ENCODE data around the gene PRPF4.

The PRPF4 gene

DNA sequence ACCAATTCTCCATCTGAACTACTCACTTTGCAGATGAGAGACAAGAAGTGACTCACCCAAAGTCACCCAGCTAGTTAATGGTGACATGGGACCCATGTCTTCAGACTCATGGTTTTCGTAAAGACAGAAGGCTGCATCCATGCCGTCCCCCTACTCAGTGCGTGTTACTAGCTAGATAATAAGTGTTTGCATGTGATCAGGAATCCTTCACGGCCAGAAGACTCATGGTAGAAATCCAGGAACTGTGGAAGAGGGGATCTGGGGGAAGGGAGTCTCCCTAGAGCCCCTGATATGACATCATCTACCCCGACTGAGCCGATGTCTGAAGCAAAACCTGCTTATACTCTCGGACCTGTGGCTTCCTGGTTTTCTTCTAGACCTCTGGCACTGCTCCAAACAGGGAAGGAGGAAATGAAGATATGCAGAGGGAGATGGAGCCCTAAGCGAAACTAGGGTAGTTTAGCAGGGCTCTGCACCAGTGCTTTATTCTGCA lies 24.4 kb downstream of the PRPF4 start:
- H3K4me3 ChIP-seq (ENCODE audit: low read depth, low read length) = no peak overlapping the region
- DNase-seq (ENCODE audit: low read depth) = peak; percentile 22
- TF ChIP-seq, protein P1, sequence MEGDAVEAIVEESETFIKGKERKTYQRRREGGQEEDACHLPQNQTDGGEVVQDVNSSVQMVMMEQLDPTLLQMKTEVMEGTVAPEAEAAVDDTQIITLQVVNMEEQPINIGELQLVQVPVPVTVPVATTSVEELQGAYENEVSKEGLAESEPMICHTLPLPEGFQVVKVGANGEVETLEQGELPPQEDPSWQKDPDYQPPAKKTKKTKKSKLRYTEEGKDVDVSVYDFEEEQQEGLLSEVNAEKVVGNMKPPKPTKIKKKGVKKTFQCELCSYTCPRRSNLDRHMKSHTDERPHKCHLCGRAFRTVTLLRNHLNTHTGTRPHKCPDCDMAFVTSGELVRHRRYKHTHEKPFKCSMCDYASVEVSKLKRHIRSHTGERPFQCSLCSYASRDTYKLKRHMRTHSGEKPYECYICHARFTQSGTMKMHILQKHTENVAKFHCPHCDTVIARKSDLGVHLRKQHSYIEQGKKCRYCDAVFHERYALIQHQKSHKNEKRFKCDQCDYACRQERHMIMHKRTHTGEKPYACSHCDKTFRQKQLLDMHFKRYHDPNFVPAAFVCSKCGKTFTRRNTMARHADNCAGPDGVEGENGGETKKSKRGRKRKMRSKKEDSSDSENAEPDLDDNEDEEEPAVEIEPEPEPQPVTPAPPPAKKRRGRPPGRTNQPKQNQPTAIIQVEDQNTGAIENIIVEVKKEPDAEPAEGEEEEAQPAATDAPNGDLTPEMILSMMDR (IDR thresholded peaks at IDR 0.05; ENCODE audit: control insufficient read depth, extremely low read depth, insufficient read depth) = no peak

DNA sequence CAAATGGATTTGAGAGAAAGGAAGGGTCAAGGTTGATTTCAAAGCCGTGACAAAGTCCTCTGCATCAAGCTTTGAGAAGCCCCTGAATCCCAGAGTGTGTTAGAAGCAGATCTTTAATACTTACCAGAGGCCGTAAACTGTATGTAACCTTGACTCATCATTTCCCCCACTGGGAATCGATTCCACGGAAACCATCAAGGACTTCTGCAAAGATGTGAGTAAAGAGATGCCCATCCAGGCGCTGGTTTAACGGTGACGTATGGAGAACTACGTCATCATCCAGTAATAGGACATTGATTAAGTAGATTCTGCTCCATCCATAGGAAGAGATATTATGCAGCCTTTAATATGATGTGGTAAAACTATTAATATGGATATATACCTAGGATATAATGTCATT lies 26.1 kb downstream of the PRPF4 start:
- no peak overlapping the region for H3K4me3 ChIP-seq (ENCODE audit: low read depth, low read length)
- TF ChIP-seq, protein P1 (IDR thresholded peaks at IDR 0.05; ENCODE audit: control insufficient read depth, extremely low read depth, insufficient read depth) = no peak
- no peak for DNase-seq (ENCODE audit: low read depth)

- no peak within 1 kb of the TSS for H3K4me3 ChIP-seq (ENCODE audit: low read depth, low read length)
- DNase-seq (ENCODE audit: low read depth) = no peak
- TF ChIP-seq, protein P1 (IDR thresholded peaks at IDR 0.05; ENCODE audit: control insufficient read depth, extremely low read depth, insufficient read depth) = no peak
Observed at GRCh38 chr9:113302792-113303418, 27.4 kb downstream of the PRPF4 start, which contains the start of gene RNF183. Gene RNF183, minus strand, starts transcription at chr9:113303376. Its CDS starts 5,192 bp downstream, at chr9:113298184.

DNA sequence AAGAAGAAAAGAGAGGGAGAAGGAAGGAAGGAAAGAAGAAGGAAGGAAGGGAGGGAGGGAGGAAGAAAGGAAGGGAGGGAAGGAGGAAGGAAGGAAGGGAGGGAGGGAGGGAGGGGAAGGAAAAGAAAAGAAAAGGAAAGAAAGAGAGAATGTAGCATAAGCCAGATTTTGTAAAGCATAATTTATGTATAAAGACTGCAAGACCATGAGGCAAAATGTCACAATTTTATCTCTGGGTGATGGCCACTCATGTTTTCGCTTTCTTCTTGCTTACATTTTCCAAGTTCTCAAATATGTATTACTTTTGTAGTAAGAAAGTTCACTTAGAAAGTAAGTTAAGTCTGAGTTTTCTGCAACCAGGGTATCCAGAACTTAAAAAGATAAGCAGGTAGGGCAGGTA lies 31.1 kb downstream of the PRPF4 start:
- no peak overlapping the region for H3K4me3 ChIP-seq (ENCODE audit: low read depth, low read length)
- TF ChIP-seq, protein P1 (IDR thresholded peaks at IDR 0.05; ENCODE audit: control insufficient read depth, extremely low read depth, insufficient read depth) = no peak
- DNase-seq (ENCODE audit: low read depth) = no peak

DNA sequence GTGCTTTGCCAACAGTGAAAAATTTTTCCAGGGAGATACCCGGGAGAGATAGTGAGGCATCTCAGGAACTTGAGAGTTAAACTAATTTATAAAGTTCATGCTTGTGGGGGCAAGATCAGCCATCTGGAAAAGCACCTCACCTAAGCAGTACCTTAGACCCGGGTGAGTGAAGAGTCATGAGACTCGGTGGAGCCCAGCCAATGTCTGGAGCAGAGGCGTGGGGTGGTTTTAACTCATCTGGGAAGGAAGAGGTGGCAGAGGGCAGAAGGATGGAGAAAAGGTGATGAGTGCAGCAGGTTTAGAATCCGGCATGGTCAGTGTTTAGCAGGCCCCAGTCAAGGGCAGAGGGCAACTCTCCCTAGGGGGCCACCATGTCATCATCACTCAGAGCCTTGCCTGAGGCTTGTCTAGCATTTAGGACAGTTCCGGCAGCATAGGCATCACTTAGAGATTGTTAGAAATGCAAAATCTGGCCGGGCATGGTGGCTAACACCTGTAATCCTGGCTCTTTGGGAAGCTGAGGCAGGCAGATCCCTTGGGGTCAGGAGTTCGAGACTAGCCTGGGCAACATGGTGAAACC lies 32.0 kb downstream of the PRPF4 start:
- DNase-seq (ENCODE audit: low read depth) = no peak
- TF ChIP-seq, protein P1 (IDR thresholded peaks at IDR 0.05; ENCODE audit: control insufficient read depth, extremely low read depth, insufficient read depth) = no peak
- H3K4me3 ChIP-seq (ENCODE audit: low read depth, low read length) = no peak overlapping the region

DNA sequence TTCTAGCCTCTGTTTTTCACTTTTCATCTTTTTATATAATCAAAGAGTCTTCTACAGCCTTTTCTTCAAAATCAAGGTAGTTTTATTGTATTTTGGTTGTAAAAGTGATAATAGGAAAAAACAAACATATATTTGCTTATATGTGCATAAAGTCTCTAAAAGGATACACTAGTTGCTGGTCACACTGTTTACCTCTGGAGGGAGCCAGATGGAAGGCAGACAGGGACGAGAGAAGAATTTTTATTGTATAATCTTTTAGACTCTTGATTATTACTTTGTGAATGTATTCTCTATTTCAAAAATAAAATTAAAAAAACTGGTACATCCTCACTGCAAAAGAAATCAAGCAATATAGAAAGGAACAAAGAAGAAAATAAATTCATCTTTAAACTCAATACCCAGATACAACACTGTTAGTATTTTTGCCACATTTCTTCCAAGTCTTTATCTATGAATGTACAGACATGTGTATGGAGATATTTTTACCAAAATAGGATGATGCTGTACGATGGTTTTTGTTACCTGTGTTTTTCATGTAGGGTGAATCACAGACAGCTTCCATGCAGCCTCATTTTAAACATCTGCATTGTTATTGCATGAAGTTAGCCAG lies 33.9 kb downstream of the PRPF4 start:
- H3K4me3 ChIP-seq (ENCODE audit: low read depth, low read length) = no peak overlapping the region
- TF ChIP-seq, protein P1 (IDR thresholded peaks at IDR 0.05; ENCODE audit: control insufficient read depth, extremely low read depth, insufficient read depth) = peak; percentile 85
- DNase-seq (ENCODE audit: low read depth) = peak; percentile 19
